WI38 (cell line): Measurements from ENCODE around the gene TRIM38.

ENCODE experiments used
- H3K4me3 ChIP-seq: 2 replicates; pipeline ENCODE4 v1.5.1; 2011; ENCODE audit warnings: low read depth, mild to moderate bottlenecking, control low read depth, low read length
- TF ChIP-seq, protein P1 (sequence below): IDR thresholded peaks from 2 replicates; pipeline ENCODE4 v1.5.1; 2012; ENCODE audit warnings: low read depth, mild to moderate bottlenecking, control low read depth, low read length

TRIM38 gene

DNA sequence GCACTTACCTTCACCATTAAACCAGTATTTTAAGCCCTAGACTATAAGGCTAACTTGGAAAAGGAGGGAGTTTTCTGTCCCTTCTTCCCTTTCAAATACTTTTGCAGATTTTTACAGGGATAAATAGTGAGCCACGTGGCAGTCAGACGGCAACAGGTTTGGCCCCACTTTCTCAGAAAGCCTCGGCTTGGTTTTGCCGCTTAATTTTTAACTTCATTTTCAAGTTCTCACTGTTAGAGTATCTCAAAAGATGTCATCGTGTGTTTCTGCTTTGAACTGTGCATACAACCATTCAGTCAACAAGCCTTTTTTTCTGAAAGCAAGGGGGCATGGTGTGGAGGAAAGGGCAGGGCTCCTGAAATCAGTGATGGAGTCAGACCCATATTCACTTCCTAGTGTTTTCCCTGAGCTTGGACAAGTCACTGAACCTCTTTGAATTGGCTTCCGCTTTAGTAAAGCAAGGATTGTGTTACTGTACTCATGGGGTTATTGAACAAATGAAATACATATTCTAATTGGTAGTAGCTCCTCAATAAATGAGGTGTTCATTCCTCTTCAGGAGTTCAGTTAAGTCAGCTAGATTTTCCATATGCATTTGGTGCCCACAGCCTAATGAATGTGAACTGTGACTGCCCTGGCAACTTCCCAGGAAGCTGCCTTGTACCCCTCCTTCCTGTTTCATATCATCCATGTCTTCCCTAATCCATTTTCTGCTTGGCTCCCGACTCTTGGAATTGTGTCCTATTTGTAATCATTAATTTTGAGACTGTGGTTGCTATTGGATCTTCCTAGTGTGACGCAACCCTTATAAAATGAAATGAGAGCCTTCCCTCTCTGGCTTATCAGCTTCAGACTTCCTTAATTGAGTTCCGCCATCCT, 31.8 kb upstream of the TRIM38 start, which contains the start of gene SLC17A2:
TSS of gene SLC17A2 (minus strand) at position 160 of the 879 bp plus-strand sequence. CDS start 4,895 bp downstream, outside the sequence.
- TF ChIP-seq, protein P1, sequence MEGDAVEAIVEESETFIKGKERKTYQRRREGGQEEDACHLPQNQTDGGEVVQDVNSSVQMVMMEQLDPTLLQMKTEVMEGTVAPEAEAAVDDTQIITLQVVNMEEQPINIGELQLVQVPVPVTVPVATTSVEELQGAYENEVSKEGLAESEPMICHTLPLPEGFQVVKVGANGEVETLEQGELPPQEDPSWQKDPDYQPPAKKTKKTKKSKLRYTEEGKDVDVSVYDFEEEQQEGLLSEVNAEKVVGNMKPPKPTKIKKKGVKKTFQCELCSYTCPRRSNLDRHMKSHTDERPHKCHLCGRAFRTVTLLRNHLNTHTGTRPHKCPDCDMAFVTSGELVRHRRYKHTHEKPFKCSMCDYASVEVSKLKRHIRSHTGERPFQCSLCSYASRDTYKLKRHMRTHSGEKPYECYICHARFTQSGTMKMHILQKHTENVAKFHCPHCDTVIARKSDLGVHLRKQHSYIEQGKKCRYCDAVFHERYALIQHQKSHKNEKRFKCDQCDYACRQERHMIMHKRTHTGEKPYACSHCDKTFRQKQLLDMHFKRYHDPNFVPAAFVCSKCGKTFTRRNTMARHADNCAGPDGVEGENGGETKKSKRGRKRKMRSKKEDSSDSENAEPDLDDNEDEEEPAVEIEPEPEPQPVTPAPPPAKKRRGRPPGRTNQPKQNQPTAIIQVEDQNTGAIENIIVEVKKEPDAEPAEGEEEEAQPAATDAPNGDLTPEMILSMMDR, result no peak
- H3K4me3 ChIP-seq, result no peak within 1 kb of the TSS

DNA sequence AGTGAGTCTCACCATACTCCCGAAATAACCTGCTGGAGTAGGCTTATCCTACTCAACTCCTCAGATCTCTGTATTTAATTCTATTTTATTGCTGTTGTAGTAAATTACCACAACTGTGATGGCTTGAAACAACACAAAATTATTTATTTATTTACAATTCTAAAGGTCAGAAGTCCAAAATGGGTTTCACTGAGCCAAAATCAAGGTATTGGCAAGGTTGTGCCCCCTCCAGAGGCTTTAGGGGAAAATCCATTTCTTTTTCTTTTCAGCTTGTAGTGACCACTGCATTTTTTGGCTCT, 31.2 kb upstream of the TRIM38 start:
- no peak overlapping the region for H3K4me3 ChIP-seq
- TF ChIP-seq, protein P1, result no peak

DNA sequence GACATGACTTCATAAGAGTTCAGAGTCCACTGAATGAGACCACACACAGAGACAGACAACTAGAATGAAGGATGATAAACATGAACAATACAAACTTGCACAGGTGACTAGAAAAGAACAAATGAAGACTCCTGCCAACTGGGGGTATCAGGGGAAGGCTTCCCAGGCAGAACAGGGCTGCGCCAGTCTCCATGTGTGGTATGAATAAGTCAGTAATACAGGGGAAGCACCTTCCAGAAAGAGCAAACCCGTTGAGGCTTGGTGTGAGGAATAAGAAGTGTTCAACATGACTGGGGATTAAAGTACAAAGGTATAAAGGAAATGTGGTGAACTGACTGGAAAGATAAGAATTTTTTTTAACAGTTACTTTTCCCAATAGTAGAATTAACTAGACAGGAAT, 28.4 kb upstream of the TRIM38 start:
- no peak overlapping the region for H3K4me3 ChIP-seq
- TF ChIP-seq, protein P1, result no peak

DNA sequence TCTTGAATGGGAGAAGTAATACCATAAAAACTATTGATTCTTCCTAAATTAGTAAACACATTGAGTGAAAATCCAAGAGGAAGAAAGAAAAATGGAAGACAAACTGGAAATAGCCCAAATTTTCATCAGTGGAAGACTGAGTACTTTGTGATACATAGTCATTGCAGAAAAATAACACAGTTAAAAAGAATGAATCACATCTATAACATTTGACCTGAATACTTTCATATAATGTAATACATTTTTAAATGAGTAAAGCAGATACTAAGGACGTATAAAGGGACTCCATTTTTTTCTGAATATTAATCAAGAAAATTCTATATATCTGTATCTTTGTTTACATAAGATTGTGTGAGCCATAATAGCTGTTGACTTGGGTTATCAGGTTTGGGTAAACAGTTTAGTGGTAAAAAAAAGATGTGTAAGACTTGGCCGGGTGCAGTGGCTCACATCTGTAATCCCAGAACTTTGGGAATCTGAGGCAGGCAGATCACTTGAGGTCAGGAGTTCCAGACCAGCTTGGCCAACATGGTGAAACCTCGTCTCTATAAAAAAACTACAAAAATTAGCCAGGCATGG, 27.8 kb upstream of the TRIM38 start:
- TF ChIP-seq, protein P1, result no peak
- H3K4me3 ChIP-seq, result no peak overlapping the region

DNA sequence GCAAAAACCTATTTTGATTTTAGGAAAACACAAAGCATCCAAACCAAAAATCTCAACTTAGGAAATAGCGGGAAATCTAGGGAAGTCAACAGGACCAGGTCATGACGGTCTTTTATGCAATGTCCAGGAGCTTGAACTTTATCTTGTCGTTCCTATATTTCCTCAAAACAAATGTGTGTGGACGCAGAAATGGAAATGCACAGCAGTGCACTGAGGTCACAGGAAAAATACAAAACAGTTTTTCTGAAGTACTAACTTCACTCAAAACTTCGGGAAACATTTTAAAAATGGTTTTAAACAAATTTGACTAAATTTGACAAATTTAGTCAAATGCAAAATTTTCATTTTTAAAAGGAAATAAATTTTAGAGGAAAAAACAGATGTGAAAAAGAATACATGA, 26.6 kb upstream of the TRIM38 start:
- H3K4me3 ChIP-seq, result no peak overlapping the region
- TF ChIP-seq, protein P1, result no peak

DNA sequence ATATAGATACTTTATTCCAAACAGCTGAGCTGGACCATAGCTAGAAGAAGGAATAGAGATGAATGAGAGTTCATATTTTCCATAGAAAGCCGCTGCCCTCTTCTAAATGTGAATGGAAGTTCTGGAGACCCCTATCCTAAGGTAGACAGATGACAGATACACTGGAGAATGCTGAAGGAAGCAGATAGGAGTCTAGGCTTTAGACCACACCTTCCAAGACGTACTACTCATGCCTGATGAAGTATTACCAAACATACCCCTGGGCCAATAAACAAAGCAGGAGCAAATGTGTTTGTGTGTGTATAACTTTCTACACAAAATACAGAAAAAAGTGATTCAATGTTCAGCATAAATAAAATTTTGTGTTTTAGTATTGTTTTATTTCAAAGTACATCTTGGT, 23.0 kb upstream of the TRIM38 start:
- TF ChIP-seq, protein P1, result no peak
- H3K4me3 ChIP-seq, result no peak overlapping the region

DNA sequence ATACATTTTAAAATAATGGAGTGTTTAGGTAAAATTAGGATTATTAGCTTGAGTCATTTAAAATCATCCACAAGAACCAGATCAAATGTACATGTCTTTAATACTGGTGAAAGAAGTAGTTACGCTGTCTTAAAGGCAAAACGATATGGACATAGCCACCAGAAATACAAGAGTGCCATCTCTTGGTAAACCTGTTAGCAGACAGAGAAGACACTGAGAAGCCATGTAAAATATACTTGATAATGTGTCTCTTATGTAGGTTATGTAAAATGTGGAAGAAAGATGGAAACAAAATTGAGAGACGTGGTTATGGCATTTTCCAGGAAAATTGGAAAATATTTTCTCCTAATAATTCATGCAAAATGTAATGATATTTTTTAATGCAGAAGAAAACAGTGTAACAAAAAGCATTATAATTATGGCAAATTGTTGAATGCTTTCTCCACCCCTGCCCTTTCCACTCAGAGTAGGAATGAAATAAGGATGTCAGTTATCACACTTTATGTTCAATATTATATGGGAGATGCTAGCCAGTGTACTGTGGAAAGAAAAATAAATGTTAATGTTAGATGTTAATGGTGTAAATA, 19.9 kb upstream of the TRIM38 start:
- no peak overlapping the region for H3K4me3 ChIP-seq
- TF ChIP-seq, protein P1, result no peak
